HepG2 (cell line): ENCODE results near the gene TBCB. TPM values are rescaled to one million over a fixed set of nuclear protein-coding genes. Genes with fewer than 3 reads are reported as not detected.

ENCODE experiments used
- BRCA1 ChIP-seq: sonication (generic); formaldehyde crosslinking; IDR thresholded peaks from 2 replicates; pipeline ENCODE4 v1.4.0; 2020; ENCODE audit warnings: missing genetic modification reagents
- GMEB1 ChIP-seq: sonication (generic); formaldehyde crosslinking; IDR thresholded peaks from 2 replicates; pipeline ENCODE4 v1.5.1; 2020; ENCODE audit warnings: missing genetic modification reagents, mild to moderate bottlenecking, borderline replicate concordance
- MBD4 ChIP-seq: IDR thresholded peaks from 2 replicates; pipeline ENCODE4 v1.6.1; 2012; ENCODE audit warnings: low read length, inconsistent platforms, borderline replicate concordance
- MEIS2 ChIP-seq: sonication (generic); formaldehyde crosslinking; IDR thresholded peaks from 2 replicates; pipeline ENCODE4 v1.9.0; 2021; ENCODE audit warnings: mild to moderate bottlenecking, missing genetic modification reagents
- MIER2 ChIP-seq: IDR thresholded peaks from 2 replicates; pipeline ENCODE4 v1.6.1; 2016; ENCODE audit warnings: missing biosample characterization, missing genetic modification reagents
- NCOA1 ChIP-seq: sonication (generic); formaldehyde crosslinking; IDR thresholded peaks from 2 replicates; pipeline ENCODE4 v1.9.0; 2021; ENCODE audit warnings: missing genetic modification reagents
- REST ChIP-seq, 2 experiments: IDR thresholded peaks; 2 replicates each; pipeline ENCODE4 v1.6.1; 2011 to 2012; ENCODE audit warnings: low read length in 2 of 2, borderline replicate concordance in 1 of 2, low read depth in 1 of 2, mild to moderate bottlenecking in 1 of 2, moderate library complexity in 1 of 2
- RNF2 ChIP-seq: fragments of 450-650 bp; conservative IDR thresholded peaks from 2 replicates; pipeline ENCODE4 v1.6.1; 2016; ENCODE audit warnings: low read depth
- RNF219 ChIP-seq: sonication (generic); formaldehyde crosslinking; IDR thresholded peaks from 2 replicates; pipeline ENCODE4 v1.5.0; 2020; ENCODE audit warnings: mild to moderate bottlenecking, missing genetic modification reagents
- THRA ChIP-seq: sonication (generic); formaldehyde crosslinking; IDR thresholded peaks from 2 replicates; pipeline ENCODE4 v1.4.0; 2020; ENCODE audit warnings: missing genetic modification reagents, borderline replicate concordance
- ZNF207 ChIP-seq: fragments of 450-650 bp; IDR thresholded peaks from 2 replicates; pipeline ENCODE4 v1.6.1; 2016; ENCODE audit warnings: antibody characterized with exemption, borderline replicate concordance
- ZNF33B ChIP-seq: sonication (generic); formaldehyde crosslinking; IDR thresholded peaks from 2 replicates; pipeline ENCODE4 v1.5.1; 2020; ENCODE audit warnings: mild to moderate bottlenecking, missing genetic modification reagents
- ZNF607 ChIP-seq: sonication (generic); formaldehyde crosslinking; IDR thresholded peaks from 2 replicates; pipeline ENCODE4 v1.5.1; 2020; ENCODE audit warnings: missing genetic modification reagents, mild to moderate bottlenecking, borderline replicate concordance
- ZNF670 ChIP-seq: sonication (generic); formaldehyde crosslinking; IDR thresholded peaks from 2 replicates; pipeline ENCODE4 v1.8.0; 2022; ENCODE audit warnings: mild to moderate bottlenecking, missing genetic modification reagents, borderline replicate concordance
- ZNF782 ChIP-seq: sonication (generic); formaldehyde crosslinking; IDR thresholded peaks from 2 replicates; pipeline ENCODE4 v1.4.0; 2020; ENCODE audit warnings: missing genetic modification reagents, mild to moderate bottlenecking, borderline replicate concordance
- polyA plus RNA-seq, 8 experiments: library from polyadenylated mRNA; depleted of rRNA in 3 of 8; stranded (reverse) in 7 of 8; unstranded in 1 of 8; fragments of >200 nt; fragmentation: Illumina TruSeq in 4 of 8; extraction: Trizol in 4 of 8; gene quantifications; 2 replicates each; pipeline versions ENCODE4 v1.2.1 to v1.2.3, GENCODE V29; 2011 to 2016; ENCODE audit warnings: low read depth in 4 of 8, missing spikeins in 1 of 8, mixed read lengths in 1 of 8; ENCODE audit not compliant: insufficient read depth in 1 of 8
- total RNA-seq, 5 experiments: library from RNA; depleted of rRNA; stranded (reverse); fragments of >200 nt; fragmentation: Illumina TruSeq; extraction: Trizol; gene quantifications; 2 replicates each; pipeline ENCODE4 v1.2.3, GENCODE V29; 2016; ENCODE audit warnings: low read depth in 1 of 5
- TF ChIP-seq, protein P1 (sequence below): sonication (generic); formaldehyde crosslinking; IDR thresholded peaks from 2 replicates; pipeline ENCODE4 v1.4.0; 2020; ENCODE audit warnings: missing genetic modification reagents

Gene TBCB
- total and polyA plus RNA-seq, 2 of the 13 experiments (the other 11 are each of a cell fraction or from before 2014, with no cell fraction given): 271 to 276 TPM

DNA sequence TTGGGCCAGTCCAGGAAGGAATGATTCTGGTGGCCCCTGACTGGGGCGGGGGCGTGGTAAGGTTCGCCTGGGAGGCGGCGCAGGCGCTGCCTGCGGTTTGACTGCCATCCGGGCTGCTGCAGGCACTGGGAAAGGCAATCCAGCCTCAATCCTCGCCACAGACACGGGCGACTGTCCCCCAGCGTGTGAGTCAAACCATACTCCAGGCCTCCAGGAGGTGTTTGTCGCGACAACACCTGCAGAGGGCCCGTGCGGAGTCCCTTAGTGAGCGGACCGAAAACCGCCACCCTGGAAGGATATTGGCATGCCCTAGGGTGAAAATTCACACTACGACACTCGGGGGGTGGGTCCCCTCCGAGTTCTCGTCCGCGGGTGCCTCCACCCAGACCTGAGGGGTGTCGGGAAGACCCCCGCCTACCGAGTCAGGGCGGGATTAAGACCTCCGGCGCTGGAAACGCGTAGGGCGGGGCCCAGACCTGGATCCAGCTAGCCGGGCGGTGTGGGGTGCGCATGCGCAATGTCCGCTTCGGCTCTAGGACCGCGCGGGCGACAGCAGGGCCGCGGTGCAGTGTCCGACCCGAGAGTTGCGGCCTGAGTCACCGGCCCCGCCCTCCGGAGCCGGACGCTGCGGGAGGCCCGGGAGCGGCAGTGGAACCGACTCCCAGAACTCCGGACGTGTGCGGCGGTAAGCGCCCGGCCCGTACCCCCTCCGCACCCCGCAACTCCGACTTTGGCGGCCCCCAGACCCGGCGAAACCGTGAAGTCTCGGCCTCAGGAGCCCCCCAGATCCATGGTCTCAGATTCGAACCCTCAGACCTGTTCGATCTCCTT is 24.4 kb downstream of the TBCB start, which contains the start of gene CAPNS1 (continued):
- TF ChIP-seq, protein P1, sequence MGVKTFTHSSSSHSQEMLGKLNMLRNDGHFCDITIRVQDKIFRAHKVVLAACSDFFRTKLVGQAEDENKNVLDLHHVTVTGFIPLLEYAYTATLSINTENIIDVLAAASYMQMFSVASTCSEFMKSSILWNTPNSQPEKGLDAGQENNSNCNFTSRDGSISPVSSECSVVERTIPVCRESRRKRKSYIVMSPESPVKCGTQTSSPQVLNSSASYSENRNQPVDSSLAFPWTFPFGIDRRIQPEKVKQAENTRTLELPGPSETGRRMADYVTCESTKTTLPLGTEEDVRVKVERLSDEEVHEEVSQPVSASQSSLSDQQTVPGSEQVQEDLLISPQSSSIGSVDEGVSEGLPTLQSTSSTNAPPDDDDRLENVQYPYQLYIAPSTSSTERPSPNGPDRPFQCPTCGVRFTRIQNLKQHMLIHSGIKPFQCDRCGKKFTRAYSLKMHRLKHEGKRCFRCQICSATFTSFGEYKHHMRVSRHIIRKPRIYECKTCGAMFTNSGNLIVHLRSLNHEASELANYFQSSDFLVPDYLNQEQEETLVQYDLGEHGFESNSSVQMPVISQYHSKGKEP: no peak
- no peak for TF ChIP-seq NCOA1 (CRISPR knock-in tag)
- TF ChIP-seq ZNF33B (CRISPR knock-in tag): 0 out of 2 replicates have a peak, but pooled peaks have one; percentile 10
- TF ChIP-seq MEIS2 (CRISPR knock-in tag): peak; percentile 82; the same call in 1 of the 2 replicates
- no peak for TF ChIP-seq RNF219 (CRISPR knock-in tag)
- TF ChIP-seq MBD4: no peak
- TF ChIP-seq THRA (CRISPR knock-in tag): no peak; the same call in none of the 2 replicates
- peak; percentile 83 for TF ChIP-seq GMEB1 (CRISPR knock-in tag)
- TF ChIP-seq BRCA1: peak; percentile 77; the same call in 1 of the 2 replicates
- peak; percentile 90 for TF ChIP-seq ZNF607
- TF ChIP-seq ZNF782 (CRISPR knock-in tag): no peak
- TF ChIP-seq ZNF670 (CRISPR knock-in tag): peak; percentile 73; the same call in 1 of the 2 replicates
- TF ChIP-seq ZNF207: no peak
- TF ChIP-seq MIER2 (CRISPR knock-in tag): peak; percentile 49; the same call in 1 of the 2 replicates
- TF ChIP-seq RNF2: no peak; the same call in 1 of the 2 replicates
- TF ChIP-seq REST (IDR thresholded peaks at IDR 0.05; ENCODE audit: borderline replicate concordance in 1 of 2, low read depth in 1 of 2, low read length in 2 of 2): no peak; a peak in 1 of 4 replicates
